Measurements from ENCODE around the gene SOX6. TPM values are rescaled to one million over a fixed set of nuclear protein-coding genes. Genes with fewer than 3 reads are reported as not detected.

SOX6 gene
- total RNA-seq, 1 donor from 2014 or later: 13.2 TPM

GRCh38 chr11:15944460-15944859 is 411.9 kb downstream of the SOX6 start:
- Mint-ChIP-seq H3K4me3 (ENCODE audit: unreplicated experiment) (no peak overlapping the region), H3K36me3 (ENCODE audit: low read depth, unreplicated experiment) (peaks cover 4% of the 10 kb centered on the region), H3K27ac (ENCODE audit: unreplicated experiment) (no peak overlapping the region), H3K9me3 (ENCODE audit: unreplicated experiment) (peaks cover 16% of the 10 kb centered on the region), H3K4me1 (ENCODE audit: low read depth, unreplicated experiment) (no peaks in the 10 kb centered on the region), H3K27me3 (ENCODE audit: low read depth, unreplicated experiment) (peaks cover 9% of the 10 kb centered on the region)
- Histone ChIP-seq H3K9me3 (ENCODE audit: insufficient read depth, low read depth, low read length) (no peaks in the 10 kb centered on the region), H3K9ac (ENCODE audit: low read length) (no peak overlapping the region), H3K4me3 (ENCODE audit: insufficient read depth, low read depth, low read length) (no peak overlapping the region), H3K4me2 (ENCODE audit: low read length) (no peak overlapping the region), H3K79me2 (ENCODE audit: insufficient read depth, low read length) (no peaks in the 10 kb centered on the region), H3K36me3 (ENCODE audit: insufficient read depth, low read length) (no peaks in the 10 kb centered on the region), H3K27ac (ENCODE audit: low read depth, low read length) (no peak overlapping the region), H3K27me3 (ENCODE audit: insufficient read depth, low read length) (no peaks in the 10 kb centered on the region), H2AFZ (ENCODE audit: low read depth, low read length) (no peak overlapping the region), H3K4me1 (ENCODE audit: insufficient read depth, low read length) (no peaks in the 10 kb centered on the region), H4K20me1 (ENCODE audit: insufficient read depth, low read length) (no peaks in the 10 kb centered on the region)
- FAIRE-seq (no peak), DNase-seq (ENCODE audit: low read depth) (no peak)
- TF ChIP-seq EZH2 (IDR thresholded peaks at IDR 0.05; ENCODE audit: insufficient read depth, low read length): no peak
- no peak for TF ChIP-seq CTCF (IDR thresholded peaks at IDR 0.05; ENCODE audit: insufficient read depth, low read depth, low read length)

GRCh38 chr11:15943418-15944197 is 412.7 kb downstream of the SOX6 start:
- Mint-ChIP-seq H3K27me3 (ENCODE audit: low read depth, unreplicated experiment) (peaks cover 11% of the 10 kb centered on the region), H3K4me3 (ENCODE audit: unreplicated experiment) (no peak overlapping the region), H3K36me3 (ENCODE audit: low read depth, unreplicated experiment) (peaks cover 4% of the 10 kb centered on the region), H3K27ac (ENCODE audit: unreplicated experiment) (no peak overlapping the region), H3K9me3 (ENCODE audit: unreplicated experiment) (peaks cover 16% of the 10 kb centered on the region), H3K4me1 (ENCODE audit: low read depth, unreplicated experiment) (no peaks in the 10 kb centered on the region)
- FAIRE-seq (no peak), DNase-seq (ENCODE audit: low read depth) (no peak)
- Histone ChIP-seq H3K9ac (ENCODE audit: low read length) (no peak overlapping the region), H3K4me3 (ENCODE audit: insufficient read depth, low read depth, low read length) (no peak overlapping the region), H3K27ac (ENCODE audit: low read depth, low read length) (no peak overlapping the region), H3K4me1 (ENCODE audit: insufficient read depth, low read length) (no peaks in the 10 kb centered on the region), H3K79me2 (ENCODE audit: insufficient read depth, low read length) (no peaks in the 10 kb centered on the region), H3K4me2 (ENCODE audit: low read length) (no peak overlapping the region), H3K9me3 (ENCODE audit: insufficient read depth, low read depth, low read length) (no peaks in the 10 kb centered on the region), H3K27me3 (ENCODE audit: insufficient read depth, low read length) (no peaks in the 10 kb centered on the region), H4K20me1 (ENCODE audit: insufficient read depth, low read length) (no peaks in the 10 kb centered on the region), H3K36me3 (ENCODE audit: insufficient read depth, low read length) (no peaks in the 10 kb centered on the region), H2AFZ (ENCODE audit: low read depth, low read length) (no peak overlapping the region)
- TF ChIP-seq EZH2 (IDR thresholded peaks at IDR 0.05; ENCODE audit: insufficient read depth, low read length): no peak
- TF ChIP-seq CTCF (IDR thresholded peaks at IDR 0.05; ENCODE audit: insufficient read depth, low read depth, low read length): no peak

- no peak overlapping the region for H3K27ac ChIP-seq (ENCODE audit: low read depth, low read length)
- H3K9me3 Mint-ChIP-seq (ENCODE audit: unreplicated experiment): peaks cover 14% of the 10 kb centered on the region
- no peaks in the 10 kb centered on the region for H3K27me3 ChIP-seq (ENCODE audit: insufficient read depth, low read length)
- TF ChIP-seq CTCF (IDR thresholded peaks at IDR 0.05; ENCODE audit: insufficient read depth, low read depth, low read length) (no peak), EZH2 (IDR thresholded peaks at IDR 0.05; ENCODE audit: insufficient read depth, low read length) (no peak)
- FAIRE-seq: no peak
- no peak overlapping the region for H3K4me3 ChIP-seq (ENCODE audit: insufficient read depth, low read depth, low read length)
- no peak overlapping the region for H3K4me3 Mint-ChIP-seq (ENCODE audit: unreplicated experiment)
- H3K36me3 Mint-ChIP-seq (ENCODE audit: low read depth, unreplicated experiment): peaks cover 4% of the 10 kb centered on the region
- peaks cover 11% of the 10 kb centered on the region for H3K27me3 Mint-ChIP-seq (ENCODE audit: low read depth, unreplicated experiment)
- H3K27ac Mint-ChIP-seq (ENCODE audit: unreplicated experiment): no peak overlapping the region
- no peaks in the 10 kb centered on the region for H4K20me1 ChIP-seq (ENCODE audit: insufficient read depth, low read length)
- H2AFZ ChIP-seq (ENCODE audit: low read depth, low read length): no peak overlapping the region
- H3K36me3 ChIP-seq (ENCODE audit: insufficient read depth, low read length): no peaks in the 10 kb centered on the region
- H3K4me2 ChIP-seq (ENCODE audit: low read length): no peak overlapping the region
- no peak overlapping the region for H3K9ac ChIP-seq (ENCODE audit: low read length)
- no peaks in the 10 kb centered on the region for H3K9me3 ChIP-seq (ENCODE audit: insufficient read depth, low read depth, low read length)
- no peaks in the 10 kb centered on the region for H3K4me1 Mint-ChIP-seq (ENCODE audit: low read depth, unreplicated experiment)
- H3K79me2 ChIP-seq (ENCODE audit: insufficient read depth, low read length): no peaks in the 10 kb centered on the region
- H3K4me1 ChIP-seq (ENCODE audit: insufficient read depth, low read length): no peaks in the 10 kb centered on the region
- DNase-seq (ENCODE audit: low read depth): no peak
Observed at GRCh38 chr11:15942936-15943335, 413.4 kb downstream of the SOX6 start.

Data from astrocyte (in vitro differentiated cells and primary cell).